Upper lobe of left lung (tissue), 6 donors: Measurements from ENCODE around the gene INHBC. TPM values are rescaled to one million over a fixed set of nuclear protein-coding genes. Genes with fewer than 3 reads are reported as not detected.
"Not testable (repeated sequence)": the region's sequence is repeated elsewhere in the genome, so short reads cannot be mapped to it uniquely, and the experiment has no call there.

Experiments
- ATAC-seq, 2 donors: fragments of 200-7000 bp; cut with Tn5 transposase; one replicate each; pipeline ENCODE4 v1.9.1; 2022; ENCODE audit warnings: mild to moderate bottlenecking in 2 of 2, moderate library complexity in 2 of 2; ENCODE audit not compliant: low FRiP score in 2 of 2
- DNase-seq, 2 donors: peaks; one replicate each; pipeline ENCODE4 v3.0.0-alpha.2; 2019 to 2020
- H3K27ac ChIP-seq, 4 donors: fragments of 200-600 bp; sonication (generic); one replicate each; pipeline ENCODE4 v1.5.1; 2016 to 2019
- H3K27me3 ChIP-seq, 4 donors: fragments of 200-600 bp; sonication (generic); one replicate each; pipeline ENCODE4 v1.5.1; 2017 to 2019
- H3K36me3 ChIP-seq, 4 donors: fragments of 200-600 bp; sonication (generic); one replicate each; pipeline ENCODE4 v1.5.1; 2016 to 2019
- H3K4me1 ChIP-seq, 4 donors: fragments of 200-600 bp; sonication (generic); one replicate each; pipeline ENCODE4 v1.5.1; 2018 to 2019
- H3K4me3 ChIP-seq, 4 donors: fragments of 200-600 bp; sonication (generic); one replicate each; pipeline ENCODE4 v1.5.1; 2017 to 2019; ENCODE audit warnings: mild to moderate bottlenecking in 2 of 4, moderate library complexity in 1 of 4
- H3K9me3 ChIP-seq, 4 donors: fragments of 200-600 bp; sonication (generic); one replicate each; pipeline ENCODE4 v1.5.1; 2018 to 2019
- CTCF ChIP-seq, 6 experiments: fragments of 450-650 bp in 4 of 6; fragments of 200-600 bp in 2 of 6; sonication (generic) in 2 of 6; IDR thresholded peaks; one replicate each; pipeline ENCODE4 v1.5.1; 2016 to 2019; ENCODE audit warnings: antibody characterized with exemption in 6 of 6
- EP300 ChIP-seq, 4 donors: sonication (generic); formaldehyde crosslinking; IDR thresholded peaks; one replicate each; pipeline ENCODE4 v1.5.1; 2017; ENCODE audit warnings: antibody characterized with exemption in 4 of 4, control low read depth in 2 of 4
- POLR2A ChIP-seq, 4 donors: fragments of 450-650 bp; IDR thresholded peaks; one replicate each; pipeline ENCODE4 v1.5.1; 2016 to 2017; ENCODE audit warnings: antibody characterized with exemption in 4 of 4, mild to moderate bottlenecking in 2 of 4
- POLR2AphosphoS5 ChIP-seq, 2 donors: sonication (generic); formaldehyde crosslinking; IDR thresholded peaks; one replicate each; pipeline ENCODE4 v1.5.1; 2017; ENCODE audit warnings: antibody characterized with exemption in 2 of 2
- WGBS, 2 donors: methylation state at CpG; one replicate each; pipeline ENCODE4 v1.1.5; 2017 to 2018; 5-methylcytosine and 5-hydroxymethylcytosine counted together
- total RNA-seq, 6 donors: library from RNA; depleted of rRNA in 4 of 6; stranded (reverse); fragments of >200 nt in 4 of 6; gene quantifications; one replicate each; pipeline versions ENCODE4 v1.1.0 to v1.2.1, GENCODE V29; 2016 to 2021
- donor health status: DM: no; HTN: no; CAD: no; lungs with moderate emphysema.
- donor health status: DM: no; HTN: yes; CAD: no; lungs with severe emphysema.

INHBC gene
- total RNA-seq, 6 donors from 2014 or later: not detected

- Histone ChIP-seq H3K27me3 (no peaks in the 10 kb centered on the region), H3K9me3 (no peaks in the 10 kb centered on the region), H3K27ac (no peak overlapping the region), H3K4me1 (peaks cover 0 to 10% (median 7%) of the 10 kb centered on the region in 4 donors), H3K36me3 (peaks cover 0 to 3% (median 0%) of the 10 kb centered on the region in 4 donors), H3K4me3 (no peak overlapping the region)
- no peak for TF ChIP-seq POLR2A (IDR thresholded peaks at IDR 0.05)
- no peak for TF ChIP-seq POLR2AphosphoS5 (IDR thresholded peaks at IDR 0.05)
- no peak for TF ChIP-seq EP300 (IDR thresholded peaks at IDR 0.05)
- no peak for TF ChIP-seq CTCF (IDR thresholded peaks at IDR 0.05)
- DNase-seq (no peak), ATAC-seq (no peak)
- WGBS, 2 donors: 90 to 98% methylated on average over 8 of the region's 8 CpGs
Observed at GRCh38 chr12:57416039-57416996, 18.3 kb upstream of the INHBC start.

- TF ChIP-seq POLR2AphosphoS5 (IDR thresholded peaks at IDR 0.05) (no peak), CTCF (IDR thresholded peaks at IDR 0.05) (no peak), EP300 (IDR thresholded peaks at IDR 0.05) (no peak), POLR2A (IDR thresholded peaks at IDR 0.05) (no peak)
- no peak for ATAC-seq
- H3K27ac ChIP-seq: no peak overlapping the region
- no peaks in the 10 kb centered on the region for H3K27me3 ChIP-seq
- H3K9me3 ChIP-seq: no peaks in the 10 kb centered on the region
- peaks cover 0 to 17% (median 2%) of the 10 kb centered on the region in 4 donors for H3K36me3 ChIP-seq
- no peak overlapping the region for H3K4me3 ChIP-seq
- peaks cover 0 to 10% (median 7%) of the 10 kb centered on the region in 4 donors for H3K4me1 ChIP-seq
- WGBS, 2 donors: 89 to 90% methylated on average over 9 of the region's 9 CpGs
- DNase-seq: no peak
Observed at GRCh38 chr12:57418255-57418654, 16.3 kb upstream of the INHBC start.

GRCh38 chr12:57419495-57419894, 15.1 kb upstream of the INHBC start:
- H3K9me3 ChIP-seq: no peaks in the 10 kb centered on the region
- H3K4me1 ChIP-seq: peaks cover 0 to 10% (median 7%) of the 10 kb centered on the region in 4 donors
- no peaks in the 10 kb centered on the region for H3K27me3 ChIP-seq
- WGBS, 2 donors: 95 to 100% methylated on average over 2 of the region's 2 CpGs
- TF ChIP-seq POLR2AphosphoS5 (IDR thresholded peaks at IDR 0.05) (no peak), EP300 (IDR thresholded peaks at IDR 0.05) (no peak), CTCF (IDR thresholded peaks at IDR 0.05) (no peak), POLR2A (IDR thresholded peaks at IDR 0.05) (no peak)
- peaks cover 0 to 17% (median 2%) of the 10 kb centered on the region in 4 donors for H3K36me3 ChIP-seq
- DNase-seq: no peak
- ATAC-seq: no peak
- H3K4me3 ChIP-seq: no peak overlapping the region
- H3K27ac ChIP-seq: no peak overlapping the region

DNA sequence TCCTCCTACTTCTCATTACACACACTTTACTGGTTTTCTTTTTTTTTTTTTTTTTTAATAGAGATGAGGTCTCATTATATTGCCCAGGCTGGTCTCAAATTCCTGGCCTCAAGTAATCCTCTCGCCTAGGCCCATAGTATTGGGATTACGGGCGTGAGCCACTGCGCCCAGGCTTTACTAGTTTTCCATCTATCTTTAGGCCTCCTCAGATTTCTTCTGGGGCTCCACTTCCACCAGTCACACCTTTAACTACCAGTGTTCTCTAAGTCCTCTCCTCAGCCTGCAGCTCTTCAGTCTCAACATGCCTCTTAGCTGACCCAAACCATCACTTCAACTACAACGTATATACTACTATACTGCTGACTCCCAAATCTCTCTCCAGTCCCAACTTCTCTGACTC, 14.1 kb upstream of the INHBC start:
- peaks cover 0 to 10% (median 5%) of the 10 kb centered on the region in 4 donors for H3K4me1 ChIP-seq
- no peak overlapping the region for H3K4me3 ChIP-seq
- WGBS, 2 donors: 96 to 98% methylated on average over 5 of the region's 5 CpGs
- ATAC-seq (no peak), DNase-seq (no peak)
- TF ChIP-seq EP300 (IDR thresholded peaks at IDR 0.05): no peak
- H3K27me3 ChIP-seq: no peaks in the 10 kb centered on the region
- H3K9me3 ChIP-seq: no peaks in the 10 kb centered on the region
- peaks cover 0 to 20% (median 3%) of the 10 kb centered on the region in 4 donors for H3K36me3 ChIP-seq
- H3K27ac ChIP-seq: no peak overlapping the region

GRCh38 chr12:57426948-57427347, 7.6 kb upstream of the INHBC start:
- not testable (repeated sequence) for H3K27me3 ChIP-seq, H3K4me3 ChIP-seq, H3K9me3 ChIP-seq, H3K27ac ChIP-seq, ATAC-seq, DNase-seq
- Histone ChIP-seq H3K4me1 (peaks cover 3 to 15% (median 11%) of the 10 kb centered on the region in 4 donors), H3K36me3 (peaks cover 0 to 15% (median 3%) of the 10 kb centered on the region in 4 donors)
- WGBS, 2 donors: 91 to 94% methylated on average over 10 of the region's 10 CpGs
